ENCODE measurements around the gene SPECC1. TPM values are rescaled to one million over a fixed set of nuclear protein-coding genes. Genes with fewer than 3 reads are reported as not detected.

Gene SPECC1
- total and polyA plus RNA-seq, 9 of the 15 experiments (the other 6 are each of a cell fraction or from before 2014, with no cell fraction given), result 2.4 to 19.6 (median 14.7) TPM

GRCh38 chr17:20125724-20126123 lies 116.6 kb downstream of the SPECC1 start:
- H3K4me1 ChIP-seq (replicated peaks in 1 of 2; ENCODE audit: control insufficient read depth in 2 of 2, insufficient read depth in 2 of 2, low read length in 2 of 2), result no peaks in the 10 kb centered on the region; a peak in 1 of 5 replicates
- H3K9ac ChIP-seq (ENCODE audit: insufficient read depth in 1 of 2, low read depth in 2 of 2, low read length in 2 of 2), result no peak overlapping the region
- no peaks in the 10 kb centered on the region for H3K9me1 ChIP-seq (ENCODE audit: control insufficient read depth, insufficient read depth, low read length)
- no peak overlapping the region for H3K4me2 ChIP-seq (ENCODE audit: insufficient read depth, low read length)
- H3K79me2 ChIP-seq (ENCODE audit: control insufficient read depth, insufficient read depth, low read length), result no peaks in the 10 kb centered on the region
- WGBS (ENCODE audit: insufficient coverage, low coverage, missing lambda C conversion rate), result 48% methylated on average over 6 of the region's 6 CpGs
- no peaks in the 10 kb centered on the region for H3K9me3 ChIP-seq (replicated peaks; ENCODE audit: control insufficient read depth, insufficient read depth, low read depth, low read length)
- no peak overlapping the region for H2AFZ ChIP-seq (ENCODE audit: low read depth, low read length)
- BruUV-seq (replicated peaks), result no TSS peak
- ChIA-PET POLR2A (no interaction called here), CTCF (ENCODE audit: low intra/inter-chr PET ratio) (no interaction called here)
- no peaks in the 10 kb centered on the region for H3K27me3 ChIP-seq (ENCODE audit: control insufficient read depth in 2 of 2, insufficient read depth in 2 of 2, low read length in 2 of 2)
- TF ChIP-seq TFE3 (CRISPR knock-in tag; IDR thresholded peaks at IDR 0.05) (no peak), THAP7 (CRISPR knock-in tag; IDR thresholded peaks at IDR 0.05) (no peak), ZNF280A (IDR thresholded peaks at IDR 0.05; ENCODE audit: low read depth, partially characterized antibody) (no peak), HOXB6 (CRISPR knock-in tag; IDR thresholded peaks at IDR 0.05; ENCODE audit: borderline replicate concordance) (no peak), THRB (CRISPR knock-in tag; conservative IDR thresholded peaks at IDR 0.05) (no peak), AFF1 (IDR thresholded peaks at IDR 0.05; ENCODE audit: low read depth in 1 of 2, partially characterized antibody in 2 of 2) (no peak), EP400 (IDR thresholded peaks at IDR 0.05) (no peak), ZNF77 (CRISPR knock-in tag; IDR thresholded peaks at IDR 0.05) (no peak), HDAC2 (IDR thresholded peaks at IDR 0.05) (no peak), MAZ (CRISPR knock-in tag; conservative IDR thresholded peaks at IDR 0.05 in 1 of 2, IDR thresholded peaks at IDR 0.05 in 1 of 2) (no peak), MXI1 (IDR thresholded peaks at IDR 0.05; ENCODE audit: low read depth, low read length) (no peak), CREM (IDR thresholded peaks at IDR 0.05; ENCODE audit: low read depth) (no peak), MYBL2 (IDR thresholded peaks at IDR 0.05; ENCODE audit: low read depth) (no peak), MYBL2 (CRISPR knock-in tag; IDR thresholded peaks at IDR 0.05; ENCODE audit: borderline replicate concordance) (no peak)
- H3K4me3 ChIP-seq, result no peak overlapping the region
- no peaks in the 10 kb centered on the region for H4K20me1 ChIP-seq (replicated peaks; ENCODE audit: control insufficient read depth, insufficient read depth, low read length)
- in situ Hi-C loops (cut with MboI), result loop anchor here (10.0 kb wide), 1 partner anchor 189 kb away; no protein-coding TSS in a partner anchor
- ATAC-seq (no peak), FAIRE-seq (no peak), DNase-seq (ENCODE audit: extremely low read depth in 1 of 4, low spot score in 3 of 4) (no peak)
- intact Hi-C loops (cut with micrococcal nuclease), result no loop called here
- no peaks in the 10 kb centered on the region for H3K36me3 ChIP-seq (ENCODE audit: control insufficient read depth, insufficient read depth, low read length)
- H3K27ac ChIP-seq (ENCODE audit: extremely low read depth, low read depth, low read length), result no peak overlapping the region
